ENCODE measurements around the gene ZSWIM7.

Gene ZSWIM7

GRCh38 chr17:15973016-15973415 is 26.5 kb downstream of the ZSWIM7 start:
- Histone ChIP-seq H3K4me1 (ENCODE audit: control insufficient read depth, insufficient read depth, low read length, poor library complexity, severe bottlenecking) (no peaks in the 10 kb centered on the region), H3K9me3 (ENCODE audit: control insufficient read depth, low read length) (no peaks in the 10 kb centered on the region), H3K27me3 (replicated peaks; ENCODE audit: control insufficient read depth, insufficient read depth, low read length, poor library complexity, severe bottlenecking) (peaks cover 3% of the 10 kb centered on the region), H3K4me3 (ENCODE audit: insufficient read depth, low read depth, low read length, poor library complexity, severe bottlenecking) (no peak overlapping the region), H3K36me3 (ENCODE audit: control insufficient read depth, insufficient read depth, low read length) (peaks cover 10% of the 10 kb centered on the region), H3K27ac (ENCODE audit: insufficient read depth, low read length, poor library complexity, severe bottlenecking) (no peak overlapping the region)
- DNase-seq, result no peak

- Histone ChIP-seq H3K4me1 (ENCODE audit: control insufficient read depth, insufficient read depth, low read length, poor library complexity, severe bottlenecking) (no peaks in the 10 kb centered on the region), H3K9me3 (ENCODE audit: control insufficient read depth, low read length) (no peaks in the 10 kb centered on the region), H3K36me3 (ENCODE audit: control insufficient read depth, insufficient read depth, low read length) (peaks cover 10% of the 10 kb centered on the region), H3K27ac (ENCODE audit: insufficient read depth, low read length, poor library complexity, severe bottlenecking) (no peak overlapping the region), H3K4me3 (ENCODE audit: insufficient read depth, low read depth, low read length, poor library complexity, severe bottlenecking) (no peak overlapping the region), H3K27me3 (replicated peaks; ENCODE audit: control insufficient read depth, insufficient read depth, low read length, poor library complexity, severe bottlenecking) (peaks cover 3% of the 10 kb centered on the region)
- no peak for DNase-seq
Observed at GRCh38 chr17:15972497-15972951, 27.0 kb downstream of the ZSWIM7 start.

- Histone ChIP-seq H3K27ac (ENCODE audit: insufficient read depth, low read length, poor library complexity, severe bottlenecking) (no peak overlapping the region), H3K36me3 (ENCODE audit: control insufficient read depth, insufficient read depth, low read length) (peaks cover 5% of the 10 kb centered on the region), H3K4me3 (ENCODE audit: insufficient read depth, low read depth, low read length, poor library complexity, severe bottlenecking) (no peak overlapping the region), H3K9me3 (ENCODE audit: control insufficient read depth, low read length) (no peaks in the 10 kb centered on the region), H3K4me1 (ENCODE audit: control insufficient read depth, insufficient read depth, low read length, poor library complexity, severe bottlenecking) (no peaks in the 10 kb centered on the region), H3K27me3 (replicated peaks; ENCODE audit: control insufficient read depth, insufficient read depth, low read length, poor library complexity, severe bottlenecking) (peaks cover 3% of the 10 kb centered on the region)
- no peak for DNase-seq
Observed at GRCh38 chr17:15971882-15972281, 27.6 kb downstream of the ZSWIM7 start.

- Histone ChIP-seq H3K27ac (ENCODE audit: insufficient read depth, low read length, poor library complexity, severe bottlenecking) (no peak overlapping the region), H3K4me1 (ENCODE audit: control insufficient read depth, insufficient read depth, low read length, poor library complexity, severe bottlenecking) (no peaks in the 10 kb centered on the region), H3K27me3 (replicated peaks; ENCODE audit: control insufficient read depth, insufficient read depth, low read length, poor library complexity, severe bottlenecking) (peaks cover 3% of the 10 kb centered on the region), H3K36me3 (ENCODE audit: control insufficient read depth, insufficient read depth, low read length) (no peaks in the 10 kb centered on the region), H3K9me3 (ENCODE audit: control insufficient read depth, low read length) (no peaks in the 10 kb centered on the region), H3K4me3 (ENCODE audit: insufficient read depth, low read depth, low read length, poor library complexity, severe bottlenecking) (no peak overlapping the region)
- DNase-seq, result no peak
Observed at GRCh38 chr17:15971098-15971678, 28.3 kb downstream of the ZSWIM7 start.

- H3K9me3 ChIP-seq (ENCODE audit: control insufficient read depth, low read length), result no peaks in the 10 kb centered on the region
- no peak for DNase-seq
- peaks cover 3% of the 10 kb centered on the region for H3K27me3 ChIP-seq (replicated peaks; ENCODE audit: control insufficient read depth, insufficient read depth, low read length, poor library complexity, severe bottlenecking)
- no peak overlapping the region for H3K4me3 ChIP-seq (ENCODE audit: insufficient read depth, low read depth, low read length, poor library complexity, severe bottlenecking)
- H3K4me1 ChIP-seq (ENCODE audit: control insufficient read depth, insufficient read depth, low read length, poor library complexity, severe bottlenecking), result no peaks in the 10 kb centered on the region
- no peak overlapping the region for H3K27ac ChIP-seq (ENCODE audit: insufficient read depth, low read length, poor library complexity, severe bottlenecking)
- no peaks in the 10 kb centered on the region for H3K36me3 ChIP-seq (ENCODE audit: control insufficient read depth, insufficient read depth, low read length)
Observed at GRCh38 chr17:15970500-15970899, 29.0 kb downstream of the ZSWIM7 start.

GRCh38 chr17:15969463-15969862 is 30.0 kb downstream of the ZSWIM7 start:
- no peaks in the 10 kb centered on the region for H3K4me1 ChIP-seq (ENCODE audit: control insufficient read depth, insufficient read depth, low read length, poor library complexity, severe bottlenecking)
- no peaks in the 10 kb centered on the region for H3K9me3 ChIP-seq (ENCODE audit: control insufficient read depth, low read length)
- no peak overlapping the region for H3K27ac ChIP-seq (ENCODE audit: insufficient read depth, low read length, poor library complexity, severe bottlenecking)
- DNase-seq, result no peak
- H3K4me3 ChIP-seq (ENCODE audit: insufficient read depth, low read depth, low read length, poor library complexity, severe bottlenecking), result no peak overlapping the region
- no peaks in the 10 kb centered on the region for H3K36me3 ChIP-seq (ENCODE audit: control insufficient read depth, insufficient read depth, low read length)
- H3K27me3 ChIP-seq (replicated peaks; ENCODE audit: control insufficient read depth, insufficient read depth, low read length, poor library complexity, severe bottlenecking), result peaks cover 3% of the 10 kb centered on the region

GRCh38 chr17:15967706-15968399 is 31.7 kb downstream of the ZSWIM7 start:
- Histone ChIP-seq H3K27me3 (replicated peaks; ENCODE audit: control insufficient read depth, insufficient read depth, low read length, poor library complexity, severe bottlenecking) (peaks cover 3% of the 10 kb centered on the region), H3K36me3 (ENCODE audit: control insufficient read depth, insufficient read depth, low read length) (no peaks in the 10 kb centered on the region)

GRCh38 chr17:15966879-15967248 is 32.6 kb downstream of the ZSWIM7 start:
- no peaks in the 10 kb centered on the region for H3K36me3 ChIP-seq (ENCODE audit: control insufficient read depth, insufficient read depth, low read length)
- no peak overlapping the region for H3K4me3 ChIP-seq (ENCODE audit: insufficient read depth, low read depth, low read length, poor library complexity, severe bottlenecking)
- H3K9me3 ChIP-seq (ENCODE audit: control insufficient read depth, low read length), result no peaks in the 10 kb centered on the region
- H3K4me1 ChIP-seq (ENCODE audit: control insufficient read depth, insufficient read depth, low read length, poor library complexity, severe bottlenecking), result no peaks in the 10 kb centered on the region
- peaks cover 3% of the 10 kb centered on the region for H3K27me3 ChIP-seq (replicated peaks; ENCODE audit: control insufficient read depth, insufficient read depth, low read length, poor library complexity, severe bottlenecking)
- no peak overlapping the region for H3K27ac ChIP-seq (ENCODE audit: insufficient read depth, low read length, poor library complexity, severe bottlenecking)
- no peak for DNase-seq

More at GRCh38 chr17:15967706-15968399, 31.7 kb downstream of the ZSWIM7 start:
- Histone ChIP-seq H3K4me1 (ENCODE audit: control insufficient read depth, insufficient read depth, low read length, poor library complexity, severe bottlenecking) (no peaks in the 10 kb centered on the region), H3K4me3 (ENCODE audit: insufficient read depth, low read depth, low read length, poor library complexity, severe bottlenecking) (no peak overlapping the region), H3K27ac (ENCODE audit: insufficient read depth, low read length, poor library complexity, severe bottlenecking) (no peak overlapping the region), H3K9me3 (ENCODE audit: control insufficient read depth, low read length) (no peaks in the 10 kb centered on the region)
- no peak for DNase-seq

GRCh38 chr17:15966183-15966878 is 33.2 kb downstream of the ZSWIM7 start:
- no peaks in the 10 kb centered on the region for H3K9me3 ChIP-seq (ENCODE audit: control insufficient read depth, low read length)
- no peaks in the 10 kb centered on the region for H3K4me1 ChIP-seq (ENCODE audit: control insufficient read depth, insufficient read depth, low read length, poor library complexity, severe bottlenecking)
- no peak for DNase-seq
- H3K36me3 ChIP-seq (ENCODE audit: control insufficient read depth, insufficient read depth, low read length), result no peaks in the 10 kb centered on the region
- peaks cover 3% of the 10 kb centered on the region for H3K27me3 ChIP-seq (replicated peaks; ENCODE audit: control insufficient read depth, insufficient read depth, low read length, poor library complexity, severe bottlenecking)
- no peak overlapping the region for H3K27ac ChIP-seq (ENCODE audit: insufficient read depth, low read length, poor library complexity, severe bottlenecking)
- H3K4me3 ChIP-seq (ENCODE audit: insufficient read depth, low read depth, low read length, poor library complexity, severe bottlenecking), result no peak overlapping the region

- Histone ChIP-seq H3K4me3 (ENCODE audit: insufficient read depth, low read depth, low read length, poor library complexity, severe bottlenecking) (no peak overlapping the region), H3K9me3 (ENCODE audit: control insufficient read depth, low read length) (no peaks in the 10 kb centered on the region), H3K36me3 (ENCODE audit: control insufficient read depth, insufficient read depth, low read length) (no peaks in the 10 kb centered on the region), H3K27me3 (replicated peaks; ENCODE audit: control insufficient read depth, insufficient read depth, low read length, poor library complexity, severe bottlenecking) (peaks cover 3% of the 10 kb centered on the region), H3K4me1 (ENCODE audit: control insufficient read depth, insufficient read depth, low read length, poor library complexity, severe bottlenecking) (no peaks in the 10 kb centered on the region), H3K27ac (ENCODE audit: insufficient read depth, low read length, poor library complexity, severe bottlenecking) (no peak overlapping the region)
- DNase-seq, result no peak
Observed at GRCh38 chr17:15965528-15965927, 34.0 kb downstream of the ZSWIM7 start.
